NT2/D1 (cell line): ENCODE measurements around the gene ANGPTL5.

Experiments
- SUZ12 ChIP-seq: IDR thresholded peaks from 2 replicates; pipeline ENCODE4 v1.6.1; 2011; ENCODE audit not compliant: insufficient read length, insufficient read depth; ENCODE audit errors: extremely low read depth
- ZNF274 ChIP-seq: IDR thresholded peaks from 2 replicates; pipeline ENCODE4 v1.6.1; 2011; ENCODE audit warnings: mild to moderate bottlenecking, low read depth, low read length

- TF ChIP-seq ZNF274 (no peak), SUZ12 (no peak)
These were observed 48.4 kb downstream of the ANGPTL5 start for GRCh38 chr11:101867951-101868350.
